ENCODE measurements around the gene HDHD2.
A peak's percentile ranks its signal among the peaks of the same experiment; 100 is the strongest.

Gene HDHD2

GRCh38 chr18:47172476-47172875 lies 22.2 kb upstream of the HDHD2 start:
- ATAC-seq (ENCODE audit: insufficient read depth, low read depth) (no peak), DNase-seq (no peak)
- Histone ChIP-seq H3K9ac (ENCODE audit: low read depth, low read length) (no peak overlapping the region), H3K27ac (ENCODE audit: low read length) (no peak overlapping the region), H4K20me1 (ENCODE audit: insufficient read depth, low read length) (peaks cover 9% of the 10 kb centered on the region; the same call in 1 of the 2 replicates), H3K27me3 (ENCODE audit: insufficient read depth, low read length, poor library complexity) (no peaks in the 10 kb centered on the region), H3K4me2 (ENCODE audit: insufficient read depth, low read length) (no peak overlapping the region), H3K36me3 (ENCODE audit: insufficient read depth, low read length) (no peaks in the 10 kb centered on the region), H3K4me3 (ENCODE audit: low read depth in 1 of 2, low read length in 2 of 2) (no peak overlapping the region), H3K79me2 (ENCODE audit: insufficient read depth, low read length) (peaks cover 44% of the 10 kb centered on the region), H3K4me1 (ENCODE audit: insufficient read depth, low read length) (peaks cover 28% of the 10 kb centered on the region), H2AFZ (ENCODE audit: low read depth, low read length) (no peak overlapping the region), H3K9me3 (ENCODE audit: insufficient read depth, low read length, severe bottlenecking) (no peaks in the 10 kb centered on the region)
- no peak for TF ChIP-seq CTCF (IDR thresholded peaks at IDR 0.05; ENCODE audit: borderline replicate concordance, extremely low read depth, low read length, poor library complexity, severe bottlenecking)
- TF ChIP-seq EZH2 (IDR thresholded peaks at IDR 0.05; ENCODE audit: borderline replicate concordance, low read depth, low read length, severe bottlenecking): no peak

DNA sequence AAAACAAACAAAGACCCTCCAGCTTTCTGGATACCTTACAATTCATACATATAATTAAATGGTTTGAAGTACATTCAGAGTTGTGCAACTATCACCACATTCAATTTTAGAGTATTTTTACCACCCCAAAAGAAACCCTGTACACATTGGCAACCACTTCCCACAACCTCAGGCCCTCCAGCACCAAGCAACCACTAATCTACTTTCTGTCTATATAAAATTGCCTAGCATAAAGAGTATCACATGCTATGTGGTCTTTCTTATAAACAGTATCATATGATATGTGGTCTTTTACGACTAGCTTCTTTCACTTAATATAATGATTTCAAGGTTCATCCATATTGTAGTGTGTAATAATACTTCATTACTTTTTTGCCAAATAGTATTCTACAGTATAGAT lies 18.6 kb upstream of the HDHD2 start:
- Histone ChIP-seq H3K79me2 (ENCODE audit: insufficient read depth, low read length) (peaks cover 37% of the 10 kb centered on the region), H3K36me3 (ENCODE audit: insufficient read depth, low read length) (no peaks in the 10 kb centered on the region), H3K27me3 (ENCODE audit: insufficient read depth, low read length, poor library complexity) (no peaks in the 10 kb centered on the region), H2AFZ (ENCODE audit: low read depth, low read length) (no peak overlapping the region), H3K9me3 (ENCODE audit: insufficient read depth, low read length, severe bottlenecking) (no peaks in the 10 kb centered on the region), H3K9ac (ENCODE audit: low read depth, low read length) (no peak overlapping the region), H3K4me1 (ENCODE audit: insufficient read depth, low read length) (peaks cover 11% of the 10 kb centered on the region), H3K4me3 (ENCODE audit: low read depth in 1 of 2, low read length in 2 of 2) (no peak overlapping the region), H4K20me1 (ENCODE audit: insufficient read depth, low read length) (peaks cover 5% of the 10 kb centered on the region; the same call in 1 of the 2 replicates), H3K4me2 (ENCODE audit: insufficient read depth, low read length) (no peak overlapping the region), H3K27ac (ENCODE audit: low read length) (no peak overlapping the region)
- no peak for TF ChIP-seq EZH2 (IDR thresholded peaks at IDR 0.05; ENCODE audit: borderline replicate concordance, low read depth, low read length, severe bottlenecking)
- ATAC-seq (ENCODE audit: insufficient read depth, low read depth) (peak; percentile 42; the same call in 1 of the 3 replicates), DNase-seq (no peak)

DNA sequence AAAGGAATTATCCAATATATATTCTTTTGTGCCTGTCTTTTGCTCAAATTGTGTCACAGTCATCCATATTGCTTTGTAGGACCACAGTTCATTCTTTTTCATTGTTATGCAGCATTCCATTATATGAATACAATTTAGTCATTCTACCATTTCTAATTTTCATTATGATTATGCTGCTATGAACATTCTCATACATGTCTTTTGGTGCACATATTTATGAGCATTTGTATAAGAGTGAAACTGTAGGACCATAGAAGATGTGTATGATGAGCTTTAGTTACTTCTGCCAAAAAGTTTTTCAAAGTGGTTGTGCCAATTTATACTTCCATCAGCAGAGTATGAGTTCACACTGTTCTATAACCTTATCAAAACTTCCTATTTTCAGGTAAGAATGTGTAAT lies 18.2 kb upstream of the HDHD2 start:
- H3K9ac ChIP-seq (ENCODE audit: low read depth, low read length): no peak overlapping the region
- no peak overlapping the region for H3K4me3 ChIP-seq (ENCODE audit: low read depth in 1 of 2, low read length in 2 of 2)
- peaks cover 5% of the 10 kb centered on the region; the same call in 1 of the 2 replicates for H4K20me1 ChIP-seq (ENCODE audit: insufficient read depth, low read length)
- H3K9me3 ChIP-seq (ENCODE audit: insufficient read depth, low read length, severe bottlenecking): no peaks in the 10 kb centered on the region
- no peaks in the 10 kb centered on the region for H3K27me3 ChIP-seq (ENCODE audit: insufficient read depth, low read length, poor library complexity)
- H3K36me3 ChIP-seq (ENCODE audit: insufficient read depth, low read length): no peaks in the 10 kb centered on the region
- H2AFZ ChIP-seq (ENCODE audit: low read depth, low read length): no peak overlapping the region
- peaks cover 7% of the 10 kb centered on the region for H3K4me1 ChIP-seq (ENCODE audit: insufficient read depth, low read length)
- TF ChIP-seq CTCF (IDR thresholded peaks at IDR 0.05; ENCODE audit: borderline replicate concordance, extremely low read depth, low read length, poor library complexity, severe bottlenecking) (no peak), EZH2 (IDR thresholded peaks at IDR 0.05; ENCODE audit: borderline replicate concordance, low read depth, low read length, severe bottlenecking) (no peak)
- ATAC-seq (ENCODE audit: insufficient read depth, low read depth) (no peak), DNase-seq (no peak)
- H3K4me2 ChIP-seq (ENCODE audit: insufficient read depth, low read length): no peak overlapping the region
- no peak overlapping the region for H3K27ac ChIP-seq (ENCODE audit: low read length)
- H3K79me2 ChIP-seq (ENCODE audit: insufficient read depth, low read length): peaks cover 33% of the 10 kb centered on the region

DNA sequence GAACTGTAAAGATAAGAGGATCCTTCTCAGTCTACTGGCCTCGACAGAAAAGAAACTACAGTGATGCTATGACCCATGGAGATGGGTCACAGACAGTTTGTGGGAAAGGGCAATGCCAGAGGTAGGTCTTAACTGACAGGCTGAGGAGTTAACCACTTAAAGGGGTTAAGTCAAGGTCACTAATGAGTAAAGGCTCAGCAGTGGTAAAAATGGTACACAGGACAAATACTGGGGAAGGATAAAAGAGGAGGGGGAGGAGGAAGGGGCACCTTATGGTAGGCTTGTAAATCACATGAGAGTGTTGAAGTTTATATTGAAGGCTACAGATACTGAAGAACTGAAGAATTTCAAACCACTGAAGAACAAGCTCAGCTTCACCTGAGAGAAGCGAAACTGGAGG lies 16.0 kb upstream of the HDHD2 start:
- peaks cover 6% of the 10 kb centered on the region; the same call in 1 of the 2 replicates for H4K20me1 ChIP-seq (ENCODE audit: insufficient read depth, low read length)
- peaks cover 37% of the 10 kb centered on the region for H3K79me2 ChIP-seq (ENCODE audit: insufficient read depth, low read length)
- ATAC-seq (ENCODE audit: insufficient read depth, low read depth): no peak
- TF ChIP-seq EZH2 (IDR thresholded peaks at IDR 0.05; ENCODE audit: borderline replicate concordance, low read depth, low read length, severe bottlenecking) (no peak), CTCF (IDR thresholded peaks at IDR 0.05; ENCODE audit: borderline replicate concordance, extremely low read depth, low read length, poor library complexity, severe bottlenecking) (no peak)
- no peak overlapping the region for H2AFZ ChIP-seq (ENCODE audit: low read depth, low read length)
- H3K4me2 ChIP-seq (ENCODE audit: insufficient read depth, low read length): no peak overlapping the region
- H3K4me3 ChIP-seq (ENCODE audit: low read depth in 1 of 2, low read length in 2 of 2): no peak overlapping the region
- H3K9ac ChIP-seq (ENCODE audit: low read depth, low read length): no peak overlapping the region
- H3K4me1 ChIP-seq (ENCODE audit: insufficient read depth, low read length): no peaks in the 10 kb centered on the region
- H3K27ac ChIP-seq (ENCODE audit: low read length): no peak overlapping the region
- no peak for DNase-seq
- H3K27me3 ChIP-seq (ENCODE audit: insufficient read depth, low read length, poor library complexity): no peaks in the 10 kb centered on the region
- H3K36me3 ChIP-seq (ENCODE audit: insufficient read depth, low read length): no peaks in the 10 kb centered on the region
- no peaks in the 10 kb centered on the region for H3K9me3 ChIP-seq (ENCODE audit: insufficient read depth, low read length, severe bottlenecking)

All from DND-41 (cell line).